NT2/D1 (cell line): ENCODE results near the gene KTN1.

Experiments
- SUZ12 ChIP-seq: IDR thresholded peaks from 2 replicates; pipeline ENCODE4 v1.6.1; 2011; ENCODE audit not compliant: insufficient read length, insufficient read depth; ENCODE audit errors: extremely low read depth
- YY1 ChIP-seq: IDR thresholded peaks from 2 replicates; pipeline ENCODE4 v1.6.1; 2011; ENCODE audit not compliant: insufficient read length, insufficient read depth

DNA sequence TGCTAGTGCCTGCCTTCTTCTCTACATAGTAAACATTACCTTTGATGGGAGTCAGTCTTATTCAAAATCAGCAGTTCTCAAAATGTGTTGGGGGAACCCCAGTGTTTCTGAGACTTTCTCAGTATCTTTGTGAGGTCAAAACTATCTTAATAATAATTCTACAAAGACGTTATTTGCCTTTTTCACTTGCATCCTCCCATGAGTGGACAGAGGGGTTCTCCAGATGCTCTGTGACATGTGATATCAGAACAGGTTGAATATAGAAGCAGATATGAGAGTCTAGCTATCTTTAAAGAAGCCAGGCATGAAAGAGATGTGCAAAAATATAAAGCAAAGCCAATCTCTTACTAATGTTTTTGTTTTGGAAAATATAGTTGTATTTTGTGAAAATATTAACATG, 144.7 kb downstream of the KTN1 start:
- TF ChIP-seq YY1 (no peak), SUZ12 (no peak)
